GM12872 (cell line): ENCODE measurements around the gene KRT26.

ENCODE experiments used
- CTCF ChIP-seq: IDR thresholded peaks from 3 replicates; pipeline ENCODE4 v1.5.1; 2011; ENCODE audit warnings: low read depth, mild to moderate bottlenecking, low read length, moderate library complexity; ENCODE audit not compliant: insufficient read depth

The KRT26 gene

DNA sequence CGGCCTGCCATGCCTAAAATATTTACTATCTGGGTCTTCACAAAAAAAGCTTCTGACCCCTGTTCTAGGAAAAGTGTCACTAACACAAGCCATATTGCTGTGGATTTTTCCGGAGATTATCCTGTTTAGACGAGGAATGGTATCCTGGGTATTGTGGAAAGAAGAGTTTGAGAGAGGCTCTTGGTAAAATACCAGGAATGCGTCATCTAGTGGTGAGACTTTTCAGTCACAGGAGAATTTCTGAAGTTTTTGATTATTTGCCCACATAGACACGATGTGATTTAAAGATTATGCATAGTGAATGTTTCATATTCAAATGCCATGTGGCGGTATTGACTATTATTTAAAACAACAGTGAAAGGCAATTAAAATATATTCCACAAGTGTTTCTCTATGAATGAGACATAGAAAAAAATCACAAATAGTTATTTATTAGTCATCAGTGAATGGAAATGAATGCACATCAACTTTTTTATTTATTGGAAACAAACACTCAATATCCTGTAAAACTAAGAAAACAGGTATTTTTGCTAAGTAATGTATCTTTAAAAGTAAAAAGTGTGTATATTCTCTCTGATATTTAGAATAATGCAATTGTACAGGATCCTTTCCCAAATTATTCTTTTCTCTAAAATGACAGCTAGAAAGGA is 19.9 kb upstream of the KRT26 start:
- TF ChIP-seq CTCF, result peak; percentile 52; the same call in 1 of the 3 replicates

DNA sequence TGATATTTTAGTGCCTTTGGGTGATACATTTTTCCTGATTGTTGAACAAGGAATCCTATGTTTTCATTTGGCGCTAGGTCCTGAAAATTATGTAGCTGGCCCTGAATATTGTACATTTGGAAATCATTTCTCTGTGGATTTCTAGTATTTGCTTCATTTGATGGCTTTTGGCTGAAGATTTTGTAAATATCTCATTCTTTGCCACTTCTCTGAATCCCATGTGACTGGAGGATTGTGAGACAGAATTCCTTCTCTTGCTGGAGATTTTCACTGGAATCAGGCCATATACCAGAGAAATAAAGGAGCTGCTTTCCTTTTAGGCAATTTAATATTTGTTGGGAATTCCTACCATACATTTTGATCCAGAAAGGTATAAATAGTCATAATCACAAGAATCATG is 19.1 kb upstream of the KRT26 start:
- no peak for TF ChIP-seq CTCF

DNA sequence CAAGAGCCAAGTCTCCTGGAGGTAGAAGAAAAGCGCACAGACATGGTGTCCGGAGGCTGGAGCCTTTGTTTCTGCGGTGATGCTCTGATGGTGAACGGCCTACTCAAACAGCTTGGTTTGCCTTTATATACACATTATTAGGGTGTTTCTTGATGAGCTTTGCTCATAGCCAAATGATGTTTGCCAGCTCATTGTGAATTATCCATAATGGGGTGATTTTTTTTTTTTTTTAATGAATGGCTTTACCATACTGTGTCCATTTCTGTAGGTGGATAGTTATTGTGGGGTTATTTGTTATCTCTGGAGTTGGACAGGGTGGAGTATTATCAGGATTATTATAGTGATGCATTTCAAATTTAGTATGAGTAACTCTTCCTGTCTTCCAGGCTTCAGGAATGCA is 10.4 kb upstream of the KRT26 start, which contains the start of gene KRT27:
Gene KRT27 (minus strand): TSS at position 101 of the 400 bp plus-strand sequence. CDS start 57 bp downstream, at position 44.
- TF ChIP-seq CTCF, result no peak

DNA sequence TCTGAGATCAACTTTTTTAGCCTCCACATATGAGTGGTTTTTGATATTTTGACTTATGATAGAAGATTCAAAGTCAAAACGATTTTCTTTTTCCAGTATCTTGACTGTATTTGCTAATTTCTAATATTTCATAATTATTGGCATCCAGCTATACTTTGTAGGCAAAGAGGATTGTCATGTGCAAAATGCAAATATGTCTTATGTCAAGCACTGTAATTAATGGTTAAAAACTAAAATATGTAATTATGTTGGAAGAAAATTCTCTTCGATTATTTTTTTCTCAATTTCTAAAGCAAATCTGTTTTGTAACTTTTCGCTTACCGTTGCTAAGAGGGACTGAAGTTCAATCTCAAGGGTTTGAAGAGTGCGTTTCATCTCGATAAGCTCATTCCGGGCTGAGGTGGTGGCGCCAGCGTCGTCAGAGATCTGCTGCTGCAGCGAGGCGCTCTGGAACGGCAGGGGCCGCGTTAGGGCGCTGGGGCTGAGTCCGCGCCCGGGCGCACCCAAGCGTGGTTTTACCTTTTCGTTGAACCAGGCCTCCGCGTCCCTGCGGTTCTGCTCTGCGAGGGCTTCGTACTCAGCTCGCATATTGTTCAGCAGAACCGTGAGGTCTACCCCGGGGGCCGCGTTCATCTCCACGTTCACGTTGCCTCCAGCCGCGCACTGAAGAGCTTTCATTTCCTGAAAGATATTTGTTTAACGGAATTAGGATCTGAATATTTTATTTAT is 7.3 kb upstream of the KRT26 start:
- TF ChIP-seq CTCF, result no peak

GRCh38 chr17:40778461-40778860 is 6.5 kb upstream of the KRT26 start:
- TF ChIP-seq CTCF, result no peak

- no peak for TF ChIP-seq CTCF
These were observed 6.0 kb upstream of the KRT26 start for GRCh38 chr17:40777971-40778370.

DNA sequence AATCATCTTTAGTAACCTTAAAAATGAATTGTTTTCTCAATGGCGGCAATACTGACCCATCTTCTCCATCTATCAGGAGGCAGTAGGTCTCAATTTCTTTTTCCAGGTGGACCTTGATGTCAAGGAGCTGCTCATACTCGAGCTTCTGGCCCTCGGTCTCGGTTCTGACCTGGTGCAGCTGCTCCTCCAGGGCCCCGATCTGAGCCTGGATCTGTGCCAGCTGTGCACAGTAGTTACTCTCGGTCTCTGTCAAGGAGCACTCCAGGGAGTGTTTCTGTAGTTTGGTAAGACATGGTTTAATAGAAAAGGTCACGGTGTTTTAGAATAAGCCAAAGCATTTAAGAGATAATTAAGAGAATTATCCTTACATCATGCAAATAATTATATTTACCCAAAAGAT is 5.5 kb upstream of the KRT26 start:
- no peak for TF ChIP-seq CTCF
